GM12891 (cell line): ENCODE results near the gene IGLL5.

ENCODE experiments used
- DNase-seq: peaks from one replicate; pipeline ENCODE4 v3.0.0; 2011; ENCODE audit warnings: low spot score; ENCODE audit not compliant: insufficient read length
- FAIRE-seq: peaks from 2 replicates; lab custom pipeline; 2011; peaks lifted over from hg19 to GRCh38; lab: Jason Lieb, UNC
- PAX5 ChIP-seq: IDR thresholded peaks from 2 replicates; pipeline ENCODE4 v1.6.1; 2011; ENCODE audit warnings: low read length, moderate library complexity, mild to moderate bottlenecking; ENCODE audit not compliant: insufficient read depth, severe bottlenecking
- POLR2A ChIP-seq: IDR thresholded peaks from 2 replicates; pipeline ENCODE4 v1.6.1; 2011; ENCODE audit warnings: low read depth, low read length, control low read depth
- POLR2AphosphoS5 ChIP-seq: IDR thresholded peaks from 2 replicates; pipeline ENCODE4 v1.6.1; 2011; ENCODE audit warnings: low read depth, low read length, control low read depth
- POU2F2 ChIP-seq: IDR thresholded peaks from 2 replicates; pipeline ENCODE4 v1.6.1; 2011; ENCODE audit warnings: low read depth, mild to moderate bottlenecking, control low read depth, low read length, moderate library complexity
- SPI1 ChIP-seq: IDR thresholded peaks from 2 replicates; pipeline ENCODE4 v1.6.1; 2011; ENCODE audit warnings: low read depth, low read length, control low read depth
- TAF1 ChIP-seq: IDR thresholded peaks from 2 replicates; pipeline ENCODE4 v1.6.1; 2011; ENCODE audit warnings: low read depth, low read length, control low read depth

Gene IGLL5

GRCh38 chr22:22872722-22873708, 14.6 kb upstream of the IGLL5 start:
- DNase-seq (no peak), FAIRE-seq (no peak)
- TF ChIP-seq POU2F2: no peak
- no peak for TF ChIP-seq PAX5
- TF ChIP-seq POLR2AphosphoS5: no peak
- TF ChIP-seq SPI1: no peak
- no peak for TF ChIP-seq POLR2A
- TF ChIP-seq TAF1: no peak

DNA sequence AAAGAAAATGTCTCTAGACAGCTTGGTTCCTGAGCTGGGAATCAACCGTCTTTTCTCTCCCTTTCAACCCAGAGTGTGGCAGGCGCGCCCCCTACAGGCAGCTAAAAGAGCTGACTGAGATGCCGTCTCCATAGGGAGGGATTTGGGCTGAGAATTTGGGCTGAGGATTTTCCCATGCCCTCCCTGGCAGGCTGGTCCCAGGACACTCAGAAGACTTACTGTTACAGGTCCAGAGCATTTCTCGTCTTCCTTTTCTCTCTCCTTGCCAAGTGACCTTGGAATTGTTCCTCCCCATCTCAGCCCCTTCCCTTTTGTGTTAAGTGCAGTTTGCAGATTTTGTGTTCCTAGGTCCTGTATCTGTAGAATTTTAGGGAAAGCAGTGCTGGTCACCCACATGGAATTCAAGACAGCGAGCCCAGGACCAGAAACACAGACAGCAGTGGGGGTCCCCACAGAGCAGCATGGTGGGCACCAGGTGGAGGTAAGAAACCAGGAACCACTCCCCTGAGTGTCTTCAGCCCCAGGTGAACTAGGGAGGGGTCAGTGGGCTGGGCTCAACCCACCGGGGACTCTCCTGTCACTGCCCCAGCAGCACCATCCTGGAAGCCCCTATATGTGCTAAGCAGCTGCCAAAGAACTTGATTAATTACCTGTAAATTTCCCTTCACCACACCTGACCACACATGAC, 9.9 kb upstream of the IGLL5 start:
- TF ChIP-seq SPI1: no peak
- no peak for TF ChIP-seq POLR2AphosphoS5
- TF ChIP-seq POLR2A: no peak
- TF ChIP-seq PAX5: no peak
- no peak for TF ChIP-seq POU2F2
- no peak for TF ChIP-seq TAF1
- no peak for FAIRE-seq
- DNase-seq: no peak

DNA sequence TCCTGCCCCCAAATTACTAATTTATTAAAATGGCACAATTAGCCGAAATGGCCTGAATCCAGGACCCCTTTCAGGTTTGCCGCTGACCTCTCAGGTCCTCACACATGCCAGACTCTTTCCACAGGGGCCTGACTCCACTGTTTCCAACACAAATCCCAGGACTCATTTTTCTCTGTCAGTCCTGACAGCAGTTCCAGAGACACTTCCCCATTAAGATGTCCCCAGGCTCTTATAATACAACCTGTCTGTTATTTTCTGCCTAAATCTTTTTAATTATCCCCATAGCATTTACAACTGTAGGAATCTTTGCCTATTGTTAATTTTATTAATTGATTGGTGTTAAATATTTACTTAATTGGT, 9.4 kb upstream of the IGLL5 start:
- DNase-seq (no peak), FAIRE-seq (no peak)
- no peak for TF ChIP-seq TAF1
- no peak for TF ChIP-seq PAX5
- no peak for TF ChIP-seq POLR2A
- TF ChIP-seq SPI1: no peak
- TF ChIP-seq POLR2AphosphoS5: no peak
- no peak for TF ChIP-seq POU2F2

DNA sequence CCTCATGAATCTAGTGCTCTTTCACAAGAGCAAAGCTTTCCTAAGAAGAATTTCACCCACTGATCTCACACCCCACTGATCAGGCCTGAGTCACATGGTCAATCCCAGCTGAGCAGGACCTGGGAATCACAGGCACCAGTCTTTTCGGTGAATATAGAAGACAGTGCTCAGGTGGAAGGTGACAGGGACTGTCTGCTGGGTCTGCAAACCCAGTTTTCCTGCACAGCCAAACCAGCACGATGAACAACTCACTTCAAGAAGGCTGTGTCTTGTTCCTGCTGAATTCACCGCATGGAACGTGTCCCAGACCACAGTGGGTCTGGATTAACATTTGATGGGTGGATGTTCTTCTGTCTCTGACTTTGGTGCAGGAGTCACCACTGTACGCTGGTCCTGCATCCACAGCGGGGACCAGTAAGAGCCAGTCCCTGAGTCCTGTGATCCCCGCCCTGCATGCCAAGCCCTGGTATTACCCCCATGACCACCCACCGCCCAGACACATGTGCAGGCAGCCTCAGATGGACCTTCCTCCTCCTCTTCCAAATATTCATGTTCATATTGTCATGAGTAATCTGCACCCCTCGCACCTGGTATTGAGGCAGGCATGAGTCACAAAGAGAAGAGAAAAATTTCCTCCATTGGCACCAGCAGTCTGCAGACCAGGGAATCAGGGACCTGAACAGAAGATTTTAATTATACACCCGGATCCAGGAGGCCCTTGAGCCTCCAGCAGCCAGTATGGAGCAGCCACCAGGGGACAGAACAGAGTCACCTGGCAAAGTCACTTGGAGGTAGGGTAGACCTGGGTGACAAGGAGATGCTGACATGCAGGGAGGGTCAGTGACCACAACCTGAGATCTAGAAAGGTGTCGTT, 8.6 kb upstream of the IGLL5 start:
- TF ChIP-seq TAF1 (no peak), POLR2A (no peak), POLR2AphosphoS5 (no peak), PAX5 (no peak), POU2F2 (no peak), SPI1 (no peak)
- peak; percentile 79 for FAIRE-seq
- DNase-seq: no peak

DNA sequence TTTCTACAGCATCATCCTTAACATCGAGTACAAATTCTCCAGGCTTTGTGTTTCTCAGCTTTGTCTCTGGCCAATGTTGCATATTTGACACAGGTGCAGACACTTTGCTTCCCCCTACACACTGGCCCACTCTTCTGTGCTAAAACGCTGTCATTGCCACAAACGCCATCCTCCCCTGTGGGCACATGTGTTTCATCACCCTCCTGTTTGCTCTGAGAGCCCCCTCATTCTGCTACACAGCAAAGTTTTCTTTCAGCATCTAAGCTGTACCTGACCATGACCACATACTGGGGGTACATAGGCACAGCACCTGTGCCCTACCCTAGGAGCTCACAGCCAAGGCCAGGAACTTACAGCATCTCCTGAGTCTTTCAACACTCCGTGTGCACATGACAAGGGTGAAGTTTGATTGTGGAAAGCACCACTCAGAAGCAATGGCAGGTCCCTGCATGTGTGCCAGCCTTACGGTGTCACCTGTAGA, 7.9 kb upstream of the IGLL5 start:
- FAIRE-seq (no peak), DNase-seq (no peak)

DNA sequence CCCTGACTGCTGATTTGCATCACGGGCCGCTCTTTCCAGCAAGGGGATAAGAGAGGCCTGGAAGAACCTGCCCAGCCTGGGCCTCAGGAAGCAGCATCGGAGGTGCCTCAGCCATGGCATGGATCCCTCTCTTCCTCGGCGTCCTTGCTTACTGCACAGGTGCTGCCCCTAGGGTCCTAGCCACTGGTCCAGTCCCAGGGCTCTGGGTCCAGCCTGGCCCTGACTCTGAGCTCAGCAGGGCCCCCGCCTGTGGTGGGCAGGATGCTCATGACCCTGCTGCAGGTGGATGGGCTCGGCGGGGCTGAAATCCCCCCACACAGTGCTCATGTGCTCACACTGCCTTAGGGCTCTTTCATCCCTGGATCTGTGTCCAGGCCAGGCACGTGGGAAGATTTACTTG, 7.0 kb upstream of the IGLL5 start:
- no peak for DNase-seq
- FAIRE-seq: no peak
- TF ChIP-seq POLR2AphosphoS5 (no peak), POU2F2 (no peak)

More for the DNA sequence above, 7.9 kb upstream of the IGLL5 start:
- no peak for TF ChIP-seq POU2F2

GRCh38 chr22:22881116-22882000, 6.3 kb upstream of the IGLL5 start:
- TF ChIP-seq POU2F2 (0 out of 2 replicates have a peak, but pooled peaks have one; percentile 45), POLR2AphosphoS5 (no peak), PAX5 (no peak), POLR2A (no peak), TAF1 (no peak), SPI1 (peak; percentile 98)
- DNase-seq (no peak), FAIRE-seq (peak; percentile 100)

DNA sequence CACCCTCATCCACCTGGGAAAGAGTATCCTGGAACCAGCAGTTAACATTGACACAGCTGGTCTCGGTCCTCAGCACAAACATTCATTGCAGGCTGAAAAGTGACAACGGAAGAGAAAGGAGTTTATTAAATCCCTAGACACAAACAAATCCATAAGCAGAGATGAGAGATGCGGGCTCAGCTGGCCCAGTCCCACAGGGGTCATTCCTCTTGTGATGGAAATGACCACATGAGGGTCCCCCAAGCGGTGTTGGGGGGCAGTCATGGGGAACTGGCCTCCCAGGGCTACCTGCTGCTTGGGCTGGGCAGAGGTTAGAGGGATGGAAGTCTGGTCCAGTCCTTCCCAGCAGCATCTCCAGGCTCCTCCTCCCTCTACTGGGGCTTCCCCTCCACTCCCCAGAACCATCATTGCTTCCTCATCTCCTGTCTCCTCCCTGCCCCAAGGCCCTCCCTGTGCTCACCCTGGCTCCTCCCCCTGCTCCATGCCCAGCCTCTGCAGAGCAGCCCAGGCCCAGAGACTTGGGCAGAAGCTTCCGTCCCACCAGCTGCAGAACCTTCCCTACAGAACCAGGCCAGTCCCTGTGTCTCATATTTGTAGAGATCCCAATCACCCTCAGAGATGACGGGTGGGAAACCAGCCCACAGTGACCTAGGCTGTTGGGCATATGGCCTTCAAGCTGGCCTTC, 5.4 kb upstream of the IGLL5 start:
- FAIRE-seq (no peak), DNase-seq (no peak)
- TF ChIP-seq POU2F2: no peak
- no peak for TF ChIP-seq POLR2A
- no peak for TF ChIP-seq TAF1
- TF ChIP-seq POLR2AphosphoS5: no peak
- no peak for TF ChIP-seq PAX5
- TF ChIP-seq SPI1: no peak
